Pons (tissue), 1 donor: Measurements from ENCODE around the gene CHN2.

Source experiments
- DNase-seq: peaks from one replicate; pipeline ENCODE4 v3.0.0-alpha.2; 2016; ENCODE audit warnings: low spot score

CHN2 gene

GRCh38 chr7:29335188-29336083 is 140.9 kb downstream of the CHN2 start:
- DNase-seq = peak; percentile 74

DNA sequence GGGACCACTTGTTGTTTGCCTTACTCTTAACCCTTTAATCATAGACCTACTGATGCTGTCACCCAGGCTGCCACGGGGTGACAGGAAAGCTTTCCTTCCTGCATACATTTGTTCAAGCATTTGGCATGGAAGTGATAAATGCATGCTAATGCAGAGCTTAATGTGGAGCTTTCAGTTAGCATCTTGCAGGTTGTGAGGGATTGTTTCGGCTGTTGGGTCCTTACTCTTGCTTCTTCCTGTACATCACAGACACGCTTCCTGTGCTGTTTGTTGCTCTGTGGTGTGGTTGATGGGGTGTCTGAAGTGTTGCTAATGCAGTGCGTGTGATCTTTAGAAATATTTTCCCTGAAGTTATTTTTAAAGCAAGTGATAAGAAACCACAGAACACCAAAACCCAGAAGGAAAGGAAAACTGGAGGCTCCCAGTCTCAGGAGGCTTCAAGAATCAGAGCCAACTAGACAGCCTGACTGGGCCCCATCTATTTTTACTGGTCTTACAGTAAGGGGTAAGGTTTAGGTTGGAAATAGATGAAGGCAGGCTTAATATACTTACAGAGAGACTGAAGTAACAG is 143.1 kb downstream of the CHN2 start:
- DNase-seq = no peak

- no peak for DNase-seq
Observed at GRCh38 chr7:29340696-29341095, 146.1 kb downstream of the CHN2 start.

DNA sequence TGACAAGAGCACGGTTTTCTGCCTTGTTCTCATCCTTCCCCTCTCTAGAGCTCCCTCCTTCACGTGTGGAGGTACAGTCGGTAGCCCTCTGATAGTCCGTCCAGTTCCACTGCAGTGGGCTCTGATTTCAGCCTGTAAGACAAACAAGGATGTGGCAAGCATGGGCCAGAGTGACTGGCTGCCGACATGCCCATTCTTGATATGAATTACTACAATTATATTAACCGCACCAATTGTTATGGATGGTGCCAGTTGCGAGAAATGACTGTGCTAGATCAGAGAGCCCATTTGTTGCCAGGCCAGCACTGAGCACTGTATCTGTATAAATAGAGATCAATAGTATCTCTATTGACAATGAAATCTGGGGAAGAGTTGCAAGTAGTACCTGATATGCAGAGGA is 146.6 kb downstream of the CHN2 start:
- no peak for DNase-seq

DNA sequence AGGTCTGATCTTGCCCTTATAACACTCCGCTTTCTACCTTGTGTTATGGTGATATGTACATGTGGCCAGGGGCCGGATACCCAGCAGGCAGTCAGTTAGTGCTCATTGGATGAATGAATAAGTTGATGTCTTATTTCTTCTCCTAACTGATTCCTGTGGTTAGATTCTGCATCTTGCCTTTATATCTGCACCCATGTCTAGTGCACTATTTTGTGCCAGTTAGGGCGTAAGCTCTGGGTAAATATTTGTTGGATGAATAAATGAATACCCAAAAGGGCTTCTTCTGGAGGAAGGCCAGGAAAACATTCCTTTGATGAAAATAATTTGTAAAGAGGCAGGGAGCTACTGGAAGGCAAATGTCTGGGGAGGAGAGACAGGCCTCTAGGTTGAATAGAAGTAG is 148.2 kb downstream of the CHN2 start:
- DNase-seq = no peak

GRCh38 chr7:29343399-29343798 is 148.8 kb downstream of the CHN2 start:
- peak; percentile 40 for DNase-seq

- no peak for DNase-seq
Observed at GRCh38 chr7:29344334-29344978, 149.9 kb downstream of the CHN2 start.

DNA sequence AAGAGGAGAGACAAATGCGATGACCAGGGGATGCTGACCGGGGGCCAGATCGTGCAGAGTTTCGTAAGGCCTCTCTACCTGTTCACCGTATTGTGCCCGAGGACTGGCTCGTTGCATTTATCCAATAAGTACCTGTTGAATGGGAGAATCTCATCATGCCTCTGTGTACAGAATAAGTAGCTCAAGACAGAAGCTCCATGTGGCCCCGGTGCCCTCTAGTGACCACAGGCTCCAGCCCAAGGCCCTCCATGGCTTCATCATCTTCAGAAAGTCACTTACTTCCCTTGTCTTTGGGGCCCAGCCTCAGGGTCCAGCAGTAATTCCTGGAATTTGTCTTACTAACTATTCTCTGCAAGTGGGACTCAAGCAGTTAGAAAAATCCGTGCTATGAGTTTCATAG is 151.0 kb downstream of the CHN2 start:
- peak; percentile 91 for DNase-seq

DNA sequence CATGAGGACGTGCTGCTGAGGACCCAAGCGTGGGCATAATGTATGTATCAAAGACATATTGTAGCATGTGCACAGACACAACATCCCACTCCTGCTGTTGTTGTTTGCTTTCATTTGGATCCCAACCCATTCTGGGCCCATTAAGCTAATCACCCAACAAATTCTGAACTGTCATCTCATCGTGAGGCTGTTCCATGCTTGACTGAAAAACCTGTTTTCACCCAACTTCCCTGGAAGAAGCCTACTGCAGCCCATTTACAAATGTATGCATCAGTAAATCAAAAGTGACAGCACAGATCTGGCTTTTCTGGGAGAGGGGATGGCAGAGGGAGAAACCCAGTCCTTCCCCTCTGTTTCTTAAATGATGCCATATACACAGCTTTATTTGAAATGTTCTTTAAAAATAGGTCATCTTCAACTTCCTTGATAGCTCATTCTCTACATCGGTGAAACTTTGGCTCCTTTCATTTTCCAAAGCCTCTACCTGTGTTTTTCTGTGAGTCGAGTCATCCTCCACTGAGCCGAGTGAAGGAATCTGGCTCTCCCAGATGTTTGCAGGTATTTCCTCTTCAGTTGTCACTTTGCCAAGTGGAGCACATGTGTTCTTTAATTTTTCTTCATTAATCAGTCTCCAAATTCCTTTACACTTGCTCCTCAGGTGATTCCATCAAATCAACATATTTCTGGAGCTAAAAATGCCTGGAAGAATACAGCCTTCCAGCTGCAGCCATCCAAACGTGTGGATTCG is 151.8 kb downstream of the CHN2 start:
- no peak for DNase-seq

- DNase-seq = no peak
Observed at GRCh38 chr7:29349362-29349761, 154.8 kb downstream of the CHN2 start.

DNA sequence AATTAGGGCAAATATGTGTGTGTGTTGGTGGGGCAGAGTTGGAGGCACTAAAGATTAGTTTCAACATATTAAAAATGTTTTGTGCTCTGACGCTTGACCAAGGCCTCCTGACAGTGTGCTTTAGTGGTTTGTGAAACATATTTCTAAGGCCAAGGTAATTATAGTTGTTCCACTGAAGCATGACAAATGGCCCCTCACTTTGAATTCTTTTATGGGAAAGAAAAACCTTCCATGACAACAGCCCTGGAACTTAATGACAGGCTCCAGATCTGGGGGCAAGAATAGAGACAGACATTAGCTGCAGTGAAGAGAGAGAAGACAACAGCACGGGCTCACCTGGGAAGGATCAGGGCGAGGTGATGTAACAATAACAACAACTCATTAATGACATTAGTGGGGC is 155.8 kb downstream of the CHN2 start:
- DNase-seq = no peak

DNA sequence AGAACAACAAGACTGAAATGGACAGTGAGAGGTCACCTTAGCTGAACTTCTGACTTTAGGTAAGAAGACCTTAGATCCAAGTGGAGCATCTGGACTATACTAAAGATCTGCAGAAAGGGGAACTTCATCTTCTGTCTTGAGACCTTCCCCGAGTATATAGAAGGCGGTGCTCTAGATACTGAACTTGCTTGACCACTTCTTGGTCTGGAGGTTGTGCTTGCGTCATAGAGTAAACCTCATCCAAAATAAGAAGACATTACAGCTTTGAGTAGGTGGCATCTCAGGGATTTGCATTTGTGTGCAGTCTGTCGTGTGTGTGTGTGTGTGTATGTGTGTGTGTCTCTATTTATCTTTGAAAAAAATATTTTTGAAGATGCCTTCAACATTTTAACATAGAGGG is 157.5 kb downstream of the CHN2 start:
- peak; percentile 58 for DNase-seq

GRCh38 chr7:29353810-29354209 is 159.2 kb downstream of the CHN2 start:
- DNase-seq = no peak

- DNase-seq = no peak
Observed at GRCh38 chr7:29354340-29354739, 159.8 kb downstream of the CHN2 start.

- DNase-seq = no peak
Observed at GRCh38 chr7:29355388-29355787, 160.8 kb downstream of the CHN2 start.

DNA sequence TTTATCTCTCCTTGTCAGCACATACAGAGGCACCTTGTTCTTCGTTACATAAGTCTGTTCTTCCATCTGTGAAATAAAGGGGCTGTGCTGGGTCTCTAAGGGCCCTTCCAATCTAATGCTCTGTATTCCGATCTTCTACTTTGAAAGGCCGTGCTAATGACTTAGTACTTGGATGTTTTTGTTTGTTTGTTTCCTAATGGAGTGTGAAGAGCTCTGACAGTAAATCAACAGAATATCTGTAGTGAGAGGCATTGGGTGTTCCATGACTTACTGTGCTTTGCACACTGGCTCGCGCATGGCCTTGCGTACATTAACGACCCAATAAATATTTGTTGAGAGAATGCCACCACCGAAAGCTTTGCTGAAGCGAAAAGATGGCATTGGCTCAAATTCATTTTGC is 162.1 kb downstream of the CHN2 start:
- DNase-seq = no peak

- DNase-seq = no peak
Observed at GRCh38 chr7:29359482-29360093, 165.0 kb downstream of the CHN2 start.

DNA sequence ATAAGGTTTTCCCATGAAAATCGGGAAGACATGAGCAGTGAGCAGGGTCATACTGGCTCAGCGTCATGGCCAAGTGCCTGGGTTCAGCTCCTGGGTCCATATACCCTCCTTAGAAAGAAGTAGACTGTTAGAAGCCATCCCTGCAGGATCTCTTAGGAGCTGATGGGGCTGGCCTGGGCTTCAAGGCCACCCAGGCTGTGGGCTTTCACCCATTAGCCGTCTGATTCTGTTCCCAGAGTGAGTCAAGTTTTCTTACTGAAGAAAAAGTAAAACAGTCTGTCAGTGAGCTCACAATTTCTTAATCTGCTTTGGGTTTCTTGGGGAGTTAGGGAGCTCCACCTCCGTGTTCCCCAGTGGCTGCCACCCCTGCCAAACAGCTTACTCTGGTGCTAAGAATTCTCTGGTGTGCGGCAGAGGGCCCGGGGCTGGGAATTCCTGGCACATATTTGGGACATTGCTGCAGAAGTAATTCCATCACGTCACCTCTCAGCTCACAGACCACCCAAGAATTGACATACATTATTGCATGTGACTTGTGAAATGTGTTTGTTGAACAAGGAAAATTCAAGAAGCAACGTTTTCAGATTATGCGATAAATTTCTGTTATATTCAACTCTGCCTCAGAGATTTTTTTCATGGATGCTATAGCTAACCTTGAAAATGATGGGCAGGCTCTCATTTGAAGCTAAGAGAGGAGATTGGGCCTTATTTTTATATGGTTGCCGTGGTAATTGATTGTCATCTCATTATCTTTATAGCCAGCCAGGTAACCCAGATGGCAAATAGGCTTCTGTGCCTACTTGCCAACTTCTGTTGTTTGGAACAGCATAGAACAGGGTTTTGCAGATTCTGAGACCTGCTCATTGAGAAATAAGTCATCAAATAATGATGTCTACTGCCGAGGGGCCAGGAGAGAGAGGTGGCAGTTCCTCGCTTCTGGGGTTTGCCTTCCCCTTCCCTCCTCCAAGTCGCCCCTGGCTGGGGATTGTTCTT is 166.4 kb downstream of the CHN2 start:
- DNase-seq = no peak

- DNase-seq = no peak
Observed at GRCh38 chr7:29362380-29362779, 167.8 kb downstream of the CHN2 start.

- no peak for DNase-seq
Observed at GRCh38 chr7:29363636-29364425, 169.3 kb downstream of the CHN2 start.
